ENCODE results near the gene HHIPL1.

HHIPL1 gene

GRCh38 chr14:99657645-99658155 lies 12.8 kb downstream of the HHIPL1 start:
- H3K9ac ChIP-seq (ENCODE audit: low read length) = no peak overlapping the region
- H3K4me3 ChIP-seq (ENCODE audit: insufficient read depth, low read length, poor library complexity, severe bottlenecking) = no peak overlapping the region
- no peak overlapping the region for H3K27ac ChIP-seq (ENCODE audit: low read depth, low read length)
- H3F3A ChIP-seq (ENCODE audit: insufficient read depth) = no peaks in the 10 kb centered on the region
- TF ChIP-seq EZH2phosphoT487 (conservative IDR thresholded peaks at IDR 0.05; ENCODE audit: low read length) = no peak
- H2AFZ ChIP-seq (ENCODE audit: low read depth, low read length, severe bottlenecking) = no peak overlapping the region
- H3K36me3 ChIP-seq (ENCODE audit: low read length) = no peaks in the 10 kb centered on the region
- no peaks in the 10 kb centered on the region for H4K20me1 ChIP-seq (ENCODE audit: low read depth, low read length)
- no peaks in the 10 kb centered on the region for H3K9me2 ChIP-seq (replicated peaks; ENCODE audit: insufficient read depth, low read length)
- H3K27me3 ChIP-seq (ENCODE audit: low read length) = no peaks in the 10 kb centered on the region
- no peaks in the 10 kb centered on the region for H3K9me3 ChIP-seq (ENCODE audit: insufficient read depth, low read length)
- H3K4me2 ChIP-seq (ENCODE audit: low read depth, low read length, poor library complexity, severe bottlenecking) = no peak overlapping the region
- no peaks in the 10 kb centered on the region for H3K79me2 ChIP-seq (ENCODE audit: insufficient read depth, low read length)

GRCh38 chr14:99658218-99658845 lies 13.4 kb downstream of the HHIPL1 start:
- Histone ChIP-seq H3F3A (ENCODE audit: insufficient read depth) (no peaks in the 10 kb centered on the region), H3K9me3 (ENCODE audit: insufficient read depth, low read length) (no peaks in the 10 kb centered on the region), H3K9ac (ENCODE audit: low read length) (no peak overlapping the region), H3K79me2 (ENCODE audit: insufficient read depth, low read length) (no peaks in the 10 kb centered on the region), H3K4me3 (ENCODE audit: insufficient read depth, low read length, poor library complexity, severe bottlenecking) (no peak overlapping the region), H4K20me1 (ENCODE audit: low read depth, low read length) (no peaks in the 10 kb centered on the region), H3K36me3 (ENCODE audit: low read length) (no peaks in the 10 kb centered on the region), H3K27ac (ENCODE audit: low read depth, low read length) (no peak overlapping the region), H2AFZ (ENCODE audit: low read depth, low read length, severe bottlenecking) (no peak overlapping the region), H3K9me2 (replicated peaks; ENCODE audit: insufficient read depth, low read length) (no peaks in the 10 kb centered on the region), H3K27me3 (ENCODE audit: low read length) (no peaks in the 10 kb centered on the region), H3K4me2 (ENCODE audit: low read depth, low read length, poor library complexity, severe bottlenecking) (no peak overlapping the region)
- no peak for TF ChIP-seq EZH2phosphoT487 (conservative IDR thresholded peaks at IDR 0.05; ENCODE audit: low read length)
- no peak for TF ChIP-seq CTCF (IDR thresholded peaks at IDR 0.05; ENCODE audit: insufficient read depth, low read length, poor library complexity, severe bottlenecking)

- no peaks in the 10 kb centered on the region for H4K20me1 ChIP-seq (ENCODE audit: low read depth, low read length)
- H3K79me2 ChIP-seq (ENCODE audit: insufficient read depth, low read length) = no peaks in the 10 kb centered on the region
- no peaks in the 10 kb centered on the region for H3K27me3 ChIP-seq (ENCODE audit: low read length)
- no peak overlapping the region for H3K4me2 ChIP-seq (ENCODE audit: low read depth, low read length, poor library complexity, severe bottlenecking)
- H3K9me3 ChIP-seq (ENCODE audit: insufficient read depth, low read length) = no peaks in the 10 kb centered on the region
- no peak for TF ChIP-seq CTCF (IDR thresholded peaks at IDR 0.05; ENCODE audit: insufficient read depth, low read length, poor library complexity, severe bottlenecking)
- TF ChIP-seq EZH2phosphoT487 (conservative IDR thresholded peaks at IDR 0.05; ENCODE audit: low read length) = no peak
- H2AFZ ChIP-seq (ENCODE audit: low read depth, low read length, severe bottlenecking) = no peak overlapping the region
- H3K4me3 ChIP-seq (ENCODE audit: insufficient read depth, low read length, poor library complexity, severe bottlenecking) = no peak overlapping the region
- no peaks in the 10 kb centered on the region for H3K36me3 ChIP-seq (ENCODE audit: low read length)
- H3F3A ChIP-seq (ENCODE audit: insufficient read depth) = no peaks in the 10 kb centered on the region
- no peak overlapping the region for H3K27ac ChIP-seq (ENCODE audit: low read depth, low read length)
- no peaks in the 10 kb centered on the region for H3K9me2 ChIP-seq (replicated peaks; ENCODE audit: insufficient read depth, low read length)
- H3K9ac ChIP-seq (ENCODE audit: low read length) = no peak overlapping the region
These were observed 14.4 kb downstream of the HHIPL1 start for GRCh38 chr14:99659333-99659741.

GRCh38 chr14:99660006-99660566 lies 15.2 kb downstream of the HHIPL1 start:
- TF ChIP-seq EZH2phosphoT487 (conservative IDR thresholded peaks at IDR 0.05; ENCODE audit: low read length) (no peak), CTCF (IDR thresholded peaks at IDR 0.05; ENCODE audit: insufficient read depth, low read length, poor library complexity, severe bottlenecking) (no peak)
- Histone ChIP-seq H3K79me2 (ENCODE audit: insufficient read depth, low read length) (no peaks in the 10 kb centered on the region), H3K4me2 (ENCODE audit: low read depth, low read length, poor library complexity, severe bottlenecking) (no peak overlapping the region), H3K4me3 (ENCODE audit: insufficient read depth, low read length, poor library complexity, severe bottlenecking) (no peak overlapping the region), H3K36me3 (ENCODE audit: low read length) (no peaks in the 10 kb centered on the region), H3K9ac (ENCODE audit: low read length) (no peak overlapping the region), H2AFZ (ENCODE audit: low read depth, low read length, severe bottlenecking) (no peak overlapping the region), H3K27me3 (ENCODE audit: low read length) (no peaks in the 10 kb centered on the region), H3K9me2 (replicated peaks; ENCODE audit: insufficient read depth, low read length) (no peaks in the 10 kb centered on the region), H3K27ac (ENCODE audit: low read depth, low read length) (no peak overlapping the region), H4K20me1 (ENCODE audit: low read depth, low read length) (no peaks in the 10 kb centered on the region), H3F3A (ENCODE audit: insufficient read depth) (no peaks in the 10 kb centered on the region), H3K9me3 (ENCODE audit: insufficient read depth, low read length) (no peaks in the 10 kb centered on the region)
